Measurements from ENCODE around the gene ARL6IP5.

Gene ARL6IP5

GRCh38 chr3:69085833-69086722 is 1.3 kb downstream of the ARL6IP5 start:
- DNase-seq (ENCODE audit: extremely low read depth in 1 of 2, low read depth in 1 of 2) = peak; percentile 38 to 66

- no peak for DNase-seq (ENCODE audit: extremely low read depth in 1 of 2, low read depth in 1 of 2)
These were observed 2.5 kb downstream of the ARL6IP5 start for GRCh38 chr3:69087030-69087791.

GRCh38 chr3:69088063-69088462 is 3.3 kb downstream of the ARL6IP5 start:
- DNase-seq (ENCODE audit: extremely low read depth in 1 of 2, low read depth in 1 of 2) = no peak

- DNase-seq (ENCODE audit: extremely low read depth in 1 of 2, low read depth in 1 of 2) = no peak
These were observed 5.3 kb downstream of the ARL6IP5 start for GRCh38 chr3:69090021-69090420.

GRCh38 chr3:69091389-69092029 is 6.8 kb downstream of the ARL6IP5 start:
- no peak for DNase-seq (ENCODE audit: extremely low read depth in 1 of 2, low read depth in 1 of 2)

GRCh38 chr3:69092030-69092516 is 7.3 kb downstream of the ARL6IP5 start:
- DNase-seq (ENCODE audit: extremely low read depth in 1 of 2, low read depth in 1 of 2) = no peak

- DNase-seq (ENCODE audit: extremely low read depth in 1 of 2, low read depth in 1 of 2) = no peak
These were observed 9.9 kb downstream of the ARL6IP5 start for GRCh38 chr3:69094467-69095205.

- no peak for DNase-seq (ENCODE audit: extremely low read depth in 1 of 2, low read depth in 1 of 2)
These were observed 10.9 kb downstream of the ARL6IP5 start for GRCh38 chr3:69095636-69096035.

- DNase-seq (ENCODE audit: extremely low read depth in 1 of 2, low read depth in 1 of 2) = no peak
These were observed 11.6 kb downstream of the ARL6IP5 start for GRCh38 chr3:69096299-69096698.

- no peak for DNase-seq (ENCODE audit: extremely low read depth in 1 of 2, low read depth in 1 of 2)
These were observed 12.8 kb downstream of the ARL6IP5 start for GRCh38 chr3:69097407-69098086.

GRCh38 chr3:69099576-69099975 is 14.8 kb downstream of the ARL6IP5 start:
- DNase-seq (ENCODE audit: extremely low read depth in 1 of 2, low read depth in 1 of 2) = no peak

GRCh38 chr3:69102384-69102783 is 17.6 kb downstream of the ARL6IP5 start:
- no peak for DNase-seq (ENCODE audit: extremely low read depth in 1 of 2, low read depth in 1 of 2)

GRCh38 chr3:69103123-69103522 is 18.4 kb downstream of the ARL6IP5 start:
- DNase-seq (ENCODE audit: extremely low read depth in 1 of 2, low read depth in 1 of 2) = no peak

GRCh38 chr3:69104586-69104985 is 19.8 kb downstream of the ARL6IP5 start:
- no peak for DNase-seq (ENCODE audit: extremely low read depth in 1 of 2, low read depth in 1 of 2)

GRCh38 chr3:69105320-69105719 is 20.6 kb downstream of the ARL6IP5 start:
- no peak for DNase-seq (ENCODE audit: extremely low read depth in 1 of 2, low read depth in 1 of 2)

- no peak for DNase-seq (ENCODE audit: extremely low read depth in 1 of 2, low read depth in 1 of 2)
These were observed 23.1 kb downstream of the ARL6IP5 start for GRCh38 chr3:69107841-69108240.

GRCh38 chr3:69108811-69109210 is 24.1 kb downstream of the ARL6IP5 start:
- DNase-seq (ENCODE audit: extremely low read depth in 1 of 2, low read depth in 1 of 2) = no peak

GRCh38 chr3:69110941-69111546 is 26.3 kb downstream of the ARL6IP5 start:
- DNase-seq (ENCODE audit: extremely low read depth in 1 of 2, low read depth in 1 of 2) = no peak

GRCh38 chr3:69113536-69113935 is 28.8 kb downstream of the ARL6IP5 start:
- DNase-seq (ENCODE audit: extremely low read depth in 1 of 2, low read depth in 1 of 2) = no peak

GRCh38 chr3:69115731-69116130 is 31.0 kb downstream of the ARL6IP5 start:
- no peak for DNase-seq (ENCODE audit: extremely low read depth in 1 of 2, low read depth in 1 of 2)
